GM21529 (cell line): Measurements from ENCODE around the gene CHCHD5.
"Not testable (repeated sequence)": the region's sequence is repeated elsewhere in the genome, so short reads cannot be mapped to it uniquely, and the experiment has no call there.

Experiments used
- ATAC-seq: cut with Tn5 transposase; IDR thresholded peaks from one replicate; pipeline ENCODE4 v1.9.1; 2021; ENCODE audit not compliant: unreplicated experiment

CHCHD5 gene, protein sequence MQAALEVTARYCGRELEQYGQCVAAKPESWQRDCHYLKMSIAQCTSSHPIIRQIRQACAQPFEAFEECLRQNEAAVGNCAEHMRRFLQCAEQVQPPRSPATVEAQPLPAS

DNA sequence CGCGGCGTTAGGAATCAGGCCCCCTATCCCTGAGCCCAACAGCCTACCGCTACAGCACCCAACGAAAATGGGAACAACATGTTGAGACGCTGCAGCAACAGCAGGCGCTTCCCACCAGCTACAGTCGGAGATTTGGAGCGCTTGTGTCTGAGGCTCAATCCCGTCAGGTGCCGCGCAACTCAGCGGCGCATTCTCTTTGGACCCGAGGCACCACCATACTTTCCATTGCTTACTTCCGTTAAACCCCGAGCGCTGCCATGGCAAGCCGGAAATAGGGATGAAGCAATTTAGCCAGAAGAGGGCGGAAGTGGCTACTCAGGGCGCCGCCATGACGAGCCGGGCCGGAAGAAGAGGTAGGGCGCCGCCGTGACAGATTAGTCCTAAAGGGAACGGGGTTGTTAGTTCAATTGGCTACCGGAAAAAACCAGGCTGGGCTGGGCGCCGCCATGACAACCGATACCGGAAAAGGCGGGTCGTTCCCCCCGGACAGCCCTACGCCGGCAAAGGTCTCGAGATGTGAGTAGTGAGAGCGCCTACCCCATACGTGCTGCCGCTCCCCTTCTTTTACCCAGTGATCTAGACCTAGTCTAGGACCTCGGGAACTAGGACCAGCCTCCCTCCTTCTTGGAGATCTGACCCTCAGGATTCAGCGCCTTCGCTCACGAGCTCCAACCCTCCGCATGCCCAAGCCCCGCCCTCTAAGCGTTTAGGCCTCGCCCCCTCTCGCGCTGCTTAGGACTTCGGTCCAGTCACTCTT is at the start of gene CHCHD5:
TSS of gene CHCHD5 (plus strand) at position 476 of the 757 bp plus-strand sequence. CDS start at position 515, 39 bp downstream.
- peak; percentile 91 for ATAC-seq

DNA sequence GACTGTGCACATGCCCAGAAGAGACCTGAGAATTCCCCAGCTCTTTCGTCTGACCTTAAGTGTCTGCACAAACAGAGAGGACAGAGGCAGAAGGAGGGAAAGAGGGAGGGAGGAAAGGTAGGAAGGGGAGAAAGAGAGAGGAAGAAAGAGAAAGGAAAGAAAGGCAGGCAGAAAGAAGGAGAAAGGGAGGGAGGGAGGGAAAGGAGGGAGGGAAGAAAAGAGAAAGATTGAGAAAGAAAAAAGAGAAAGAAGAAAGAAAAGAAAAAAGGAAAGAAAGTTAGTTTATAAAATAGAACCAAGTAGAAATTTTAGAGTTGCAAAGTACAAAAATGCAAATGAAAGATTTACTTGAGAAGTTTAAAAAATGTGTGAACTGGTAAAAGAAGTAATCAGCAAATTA is 49.6 kb upstream of the CHCHD5 start:
- no peak for ATAC-seq

DNA sequence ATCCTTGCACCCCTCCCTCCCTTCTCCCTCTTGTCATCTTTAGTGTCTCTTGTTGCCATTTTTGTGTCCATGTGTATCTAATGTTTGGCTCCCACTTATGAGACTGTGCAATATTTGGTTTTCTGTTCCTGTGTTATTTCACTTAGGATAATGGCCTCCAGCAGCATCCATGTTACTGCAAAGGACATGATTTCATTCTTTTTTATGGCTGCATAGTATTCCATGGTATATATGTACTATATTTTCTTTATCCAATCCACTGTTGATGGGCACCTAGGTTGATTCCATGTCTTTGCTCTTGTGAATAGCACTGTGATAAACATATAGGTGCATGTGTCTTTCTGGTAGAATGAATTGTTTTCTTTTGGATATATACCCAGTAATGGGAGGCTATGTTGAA is 47.7 kb upstream of the CHCHD5 start:
- ATAC-seq, result not testable (repeated sequence)

DNA sequence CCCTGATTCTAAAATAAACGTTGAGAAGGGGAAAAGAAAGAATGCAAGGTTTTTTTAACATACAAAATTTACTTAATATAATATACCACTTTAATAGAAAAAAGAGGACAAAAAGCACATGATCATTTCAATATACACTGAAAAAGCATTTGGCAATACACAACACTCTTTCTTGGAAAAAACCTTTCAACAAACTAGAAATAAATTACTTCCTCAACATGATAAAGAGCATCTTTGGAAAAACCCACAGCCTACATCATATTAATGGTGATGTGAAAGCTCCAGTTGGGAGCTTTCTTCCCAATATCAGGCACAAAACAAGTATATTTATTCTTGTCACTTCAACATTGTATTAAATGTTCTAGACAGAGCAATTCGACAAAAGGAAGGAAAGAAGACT is 45.1 kb upstream of the CHCHD5 start:
- ATAC-seq, result no peak

DNA sequence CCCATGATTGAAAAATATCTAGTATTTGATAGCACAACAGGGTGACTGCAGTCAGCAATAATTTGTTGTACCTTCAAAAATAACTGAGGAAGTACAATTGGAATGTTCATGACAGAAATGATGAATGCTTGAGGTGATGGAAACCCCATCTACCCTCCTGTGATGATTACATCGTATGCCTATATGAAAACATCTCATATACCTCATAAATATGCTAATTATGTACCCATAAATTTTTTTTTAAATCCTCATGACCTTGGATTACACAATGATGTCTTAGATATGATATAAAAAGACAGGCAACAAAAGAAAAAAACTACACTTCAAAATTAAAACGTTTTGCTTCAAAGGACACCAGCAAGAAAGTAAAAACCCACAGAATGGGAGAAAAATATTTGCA is 43.5 kb upstream of the CHCHD5 start:
- no peak for ATAC-seq

DNA sequence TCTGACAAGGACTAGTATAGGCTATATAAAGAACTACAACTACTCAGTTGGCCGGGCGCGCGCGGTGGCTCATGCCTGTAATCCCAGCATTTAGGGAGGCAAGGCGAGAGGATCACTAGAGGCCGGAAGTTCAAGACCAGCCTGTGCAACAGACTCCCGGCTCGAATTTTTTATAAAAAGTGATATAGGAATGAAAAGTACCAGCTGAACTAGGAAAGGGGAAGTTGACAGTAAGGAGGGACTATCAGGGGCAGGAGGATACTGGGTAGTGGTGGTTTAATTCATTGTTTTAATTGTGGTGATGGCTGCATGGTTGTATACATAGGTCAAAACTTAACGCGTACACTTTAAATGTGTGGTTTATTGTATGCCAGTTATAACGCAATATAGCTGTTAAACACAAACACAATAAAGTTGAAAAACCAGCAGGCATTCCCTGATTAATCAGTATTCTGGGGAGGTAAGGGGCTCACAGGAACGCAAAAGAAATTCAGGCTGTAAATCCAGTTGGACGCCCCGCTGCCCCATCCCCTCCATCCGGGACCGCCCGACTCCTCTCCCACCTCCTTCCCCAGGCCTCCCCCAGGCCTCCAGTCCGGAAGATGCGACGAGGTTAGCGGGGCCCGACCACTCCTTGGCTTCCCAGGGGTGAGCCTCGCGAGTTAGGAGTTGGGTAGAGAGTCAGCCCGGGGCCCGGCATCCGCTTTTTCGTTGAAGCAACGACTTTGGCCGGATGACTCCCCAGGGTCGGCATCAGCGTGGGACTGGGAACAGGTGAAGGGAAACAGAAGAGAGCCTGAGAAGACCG is 42.9 kb upstream of the CHCHD5 start:
- ATAC-seq, result peak; percentile 59

DNA sequence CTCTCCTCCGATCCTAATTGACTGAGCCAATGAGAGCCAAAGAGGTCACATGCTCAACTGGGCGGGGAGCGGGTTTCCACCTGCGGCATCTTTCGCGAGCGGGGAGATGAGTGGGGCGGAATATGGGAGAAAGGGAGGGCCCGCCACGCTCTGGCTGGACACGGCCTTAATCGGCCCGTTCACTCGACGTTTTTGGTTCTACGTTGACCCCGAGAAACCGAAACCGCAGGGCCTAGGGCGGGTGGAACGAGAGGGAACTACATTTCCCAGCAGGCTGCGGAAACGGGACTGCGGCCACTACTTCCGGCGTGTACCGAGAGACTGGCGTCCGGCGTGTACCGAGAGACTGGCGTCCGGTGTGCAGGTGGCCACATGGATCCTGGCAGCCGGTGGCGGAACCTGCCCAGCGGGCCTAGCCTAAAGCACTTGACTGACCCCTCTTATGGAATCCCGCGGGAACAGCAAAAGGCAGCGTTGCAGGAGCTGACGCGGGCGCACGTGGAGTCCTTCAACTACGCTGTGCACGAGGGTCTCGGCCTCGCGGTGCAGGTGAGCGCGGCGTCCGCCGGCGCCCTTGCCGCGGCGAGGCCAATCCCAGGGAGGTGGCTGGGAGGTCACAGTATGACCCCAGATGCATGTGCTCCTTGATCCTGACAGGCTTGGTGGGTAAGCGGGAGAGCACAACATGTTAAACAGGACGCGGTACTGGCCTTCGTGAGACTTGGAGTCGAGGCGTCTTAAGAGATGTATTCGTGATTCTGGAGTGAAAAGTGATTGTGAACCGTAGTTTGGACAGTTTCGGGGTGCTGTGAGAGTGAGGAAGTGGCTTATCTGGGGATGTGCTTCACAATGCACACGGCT is 42.1 kb upstream of the CHCHD5 start, which contains the start of gene POLR1B:
TSS of gene POLR1B (plus strand) at position 343 of the 861 bp plus-strand sequence. CDS start at position 373, 30 bp downstream.
- peak; percentile 81 for ATAC-seq

DNA sequence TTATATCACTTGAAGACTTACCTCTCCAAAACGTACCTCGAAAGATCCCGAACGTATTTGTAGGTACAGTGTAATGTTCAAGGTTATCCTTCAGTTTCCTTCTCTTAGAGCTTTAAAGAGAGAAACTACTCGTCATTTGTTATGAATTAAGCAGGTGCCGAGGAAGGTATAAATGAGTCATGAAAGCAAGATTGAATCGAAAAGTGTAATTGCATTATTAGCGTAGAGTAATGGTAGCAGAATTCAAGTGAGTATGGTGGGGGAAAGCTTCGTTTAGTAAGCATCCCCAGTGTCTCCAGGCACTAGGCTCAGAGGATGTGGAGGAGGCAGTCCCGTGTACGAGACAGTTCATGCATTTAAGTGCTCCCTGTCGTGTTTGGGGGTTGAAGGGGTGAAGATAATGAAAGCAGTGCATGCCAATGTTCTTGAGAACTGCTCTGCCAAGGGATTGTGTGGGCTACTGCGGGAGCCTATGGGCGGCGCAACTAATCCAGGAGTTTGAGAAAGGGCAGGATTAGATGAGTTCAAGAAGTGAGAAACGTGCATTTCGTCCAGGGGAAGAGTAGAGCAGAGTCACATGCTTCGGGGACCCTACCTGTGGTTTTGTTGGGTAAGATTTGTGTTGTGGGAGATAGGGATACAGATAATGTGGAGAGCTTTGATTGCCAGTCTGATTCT is 41.3 kb upstream of the CHCHD5 start:
- ATAC-seq, result no peak

DNA sequence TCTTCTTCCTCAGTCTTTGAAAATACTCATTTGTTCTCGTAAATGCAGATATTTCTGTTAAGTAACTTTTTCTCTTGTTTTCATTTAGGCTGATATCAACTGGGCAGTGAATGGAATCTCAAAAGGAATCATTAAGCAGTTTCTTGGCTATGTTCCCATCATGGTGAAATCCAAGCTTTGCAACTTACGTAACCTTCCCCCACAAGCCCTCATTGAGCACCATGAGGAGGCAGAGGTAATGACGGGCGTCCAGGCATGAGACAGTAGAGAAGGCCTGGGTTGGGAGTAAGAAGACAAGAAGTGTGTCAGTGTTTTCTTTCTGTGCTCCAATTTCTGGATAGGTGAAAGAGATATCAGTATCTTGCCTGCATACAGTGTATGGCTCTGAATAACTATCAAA is 37.1 kb upstream of the CHCHD5 start:
- ATAC-seq, result no peak

DNA sequence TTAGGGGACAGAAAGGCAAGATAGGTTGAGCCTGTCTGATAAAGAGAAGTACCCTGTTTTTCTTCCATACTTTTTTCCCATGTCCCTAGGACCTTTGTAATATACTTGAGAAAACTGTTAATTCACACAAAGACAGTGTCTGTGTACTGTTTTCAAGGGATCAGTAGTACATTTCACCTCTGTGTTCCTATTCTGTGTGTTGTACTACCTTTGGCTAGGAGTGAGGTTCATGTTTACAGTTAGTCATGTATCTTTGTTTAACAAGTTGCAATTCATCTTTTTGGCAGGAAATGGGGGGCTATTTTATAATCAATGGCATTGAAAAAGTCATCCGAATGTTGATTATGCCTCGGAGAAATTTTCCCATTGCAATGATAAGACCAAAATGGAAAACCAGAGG is 35.4 kb upstream of the CHCHD5 start:
- no peak for ATAC-seq

DNA sequence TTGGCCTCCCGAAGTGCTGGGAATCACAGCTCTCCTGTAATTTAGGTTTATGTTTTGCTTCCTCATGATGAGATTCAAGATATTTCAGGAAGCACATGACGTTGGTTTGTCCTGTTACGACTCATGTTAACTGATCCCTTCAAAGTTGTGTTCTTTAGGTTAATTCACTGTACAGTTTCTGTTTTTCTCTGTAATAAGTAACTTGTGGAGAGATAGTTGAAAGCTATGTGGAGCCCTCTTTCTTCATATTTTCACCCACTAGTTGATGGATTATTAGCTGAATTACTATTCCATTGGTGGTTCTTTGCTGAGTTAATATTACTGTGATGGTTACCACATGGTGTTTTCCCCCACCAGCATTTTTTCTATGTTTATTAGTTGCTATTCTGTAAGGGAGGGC is 18.3 kb upstream of the CHCHD5 start:
- ATAC-seq, result no peak

DNA sequence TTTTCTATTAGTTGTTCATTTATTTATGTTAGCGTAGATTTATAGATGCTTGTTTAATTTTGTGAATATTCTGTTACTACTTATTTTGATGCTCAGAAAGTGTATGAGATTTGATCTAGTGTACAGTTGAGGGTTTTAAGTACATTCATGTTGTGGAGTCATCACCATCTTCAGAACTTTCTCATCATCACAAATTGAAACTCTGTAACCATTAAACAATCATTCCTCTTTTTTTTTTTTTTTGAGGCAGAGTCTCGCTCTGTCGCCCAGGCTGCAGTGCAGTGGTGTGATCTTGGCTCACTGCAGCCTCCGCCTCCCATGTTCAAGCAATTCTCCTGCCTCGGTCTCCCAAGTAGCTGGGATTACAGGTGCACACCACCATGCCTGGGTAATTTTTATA is 17.9 kb upstream of the CHCHD5 start:
- ATAC-seq, result not testable (repeated sequence)

DNA sequence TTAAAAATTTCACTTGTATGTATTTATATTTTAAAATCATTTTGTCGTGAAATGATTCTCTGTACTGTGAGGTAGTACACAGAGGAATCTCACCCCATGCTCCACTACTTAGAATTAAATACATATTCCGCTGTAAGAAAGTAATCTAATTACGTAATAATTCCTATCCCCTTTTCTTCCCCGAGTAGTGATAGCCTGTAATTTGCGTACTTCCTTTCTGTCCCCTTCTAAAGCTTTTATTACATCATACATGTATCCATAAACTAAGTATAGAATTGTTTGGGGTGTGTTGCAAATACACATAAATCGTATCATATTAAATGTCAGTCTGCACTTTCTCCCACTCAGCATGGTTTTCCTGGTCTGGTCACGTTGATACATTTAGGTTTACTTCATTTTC is 12.4 kb upstream of the CHCHD5 start:
- no peak for ATAC-seq

DNA sequence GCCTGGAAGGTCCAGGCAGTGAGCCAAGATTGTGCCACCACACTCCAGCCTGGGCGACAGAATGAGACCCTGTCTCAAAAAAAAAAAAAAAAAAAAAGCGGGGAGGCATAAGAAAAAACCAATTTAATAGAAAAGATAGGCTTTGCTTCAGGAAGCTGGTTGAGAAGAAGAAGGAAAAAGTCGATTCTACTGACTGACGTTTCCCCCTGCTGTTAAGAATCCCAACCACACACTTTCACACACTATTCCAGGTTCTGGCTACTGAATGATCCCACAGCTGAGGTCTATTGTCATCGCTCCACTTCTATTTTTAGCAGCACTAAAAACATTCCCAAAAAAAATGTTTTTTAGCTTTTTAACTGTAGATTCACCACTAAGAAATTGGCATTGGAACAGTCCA is 6.7 kb upstream of the CHCHD5 start:
- no peak for ATAC-seq

DNA sequence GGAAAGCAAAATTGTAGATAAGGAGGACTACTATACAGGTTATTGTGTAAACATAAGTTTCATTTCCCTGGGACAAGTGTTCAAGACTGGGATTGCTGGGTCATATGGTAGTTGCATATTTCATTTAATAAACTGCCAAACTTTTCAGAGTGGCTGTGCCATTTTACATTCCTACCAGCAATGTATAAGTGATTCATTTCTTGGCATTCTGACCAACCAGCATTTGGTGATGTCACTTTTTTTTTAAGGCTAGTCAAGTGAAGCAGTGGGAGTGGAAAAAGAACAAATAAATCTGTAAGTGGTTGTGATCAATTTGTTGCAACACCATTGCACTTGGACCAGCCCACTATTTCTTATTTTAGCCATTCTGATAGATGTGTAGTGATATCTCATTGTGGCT is 5.2 kb upstream of the CHCHD5 start:
- no peak for ATAC-seq

DNA sequence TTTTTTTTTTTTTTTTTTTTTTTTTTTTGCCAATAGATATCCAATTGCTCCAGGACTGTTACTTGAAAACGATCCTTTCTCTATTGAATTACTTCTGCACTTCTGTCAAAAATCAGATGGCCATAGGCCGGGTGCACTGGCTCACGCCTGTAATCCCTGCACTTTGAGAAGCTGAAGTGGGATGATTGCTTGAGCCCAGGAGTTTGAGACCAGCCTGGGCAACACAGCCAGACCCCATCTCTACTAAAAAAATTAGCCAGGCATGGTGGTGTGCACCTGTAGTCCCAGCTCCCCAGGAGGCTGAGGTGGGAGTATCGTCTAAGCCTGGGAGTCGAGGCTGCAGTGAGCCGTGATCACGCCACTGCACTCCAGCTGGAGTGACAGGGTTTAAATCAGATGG is 4.3 kb upstream of the CHCHD5 start:
- no peak for ATAC-seq

DNA sequence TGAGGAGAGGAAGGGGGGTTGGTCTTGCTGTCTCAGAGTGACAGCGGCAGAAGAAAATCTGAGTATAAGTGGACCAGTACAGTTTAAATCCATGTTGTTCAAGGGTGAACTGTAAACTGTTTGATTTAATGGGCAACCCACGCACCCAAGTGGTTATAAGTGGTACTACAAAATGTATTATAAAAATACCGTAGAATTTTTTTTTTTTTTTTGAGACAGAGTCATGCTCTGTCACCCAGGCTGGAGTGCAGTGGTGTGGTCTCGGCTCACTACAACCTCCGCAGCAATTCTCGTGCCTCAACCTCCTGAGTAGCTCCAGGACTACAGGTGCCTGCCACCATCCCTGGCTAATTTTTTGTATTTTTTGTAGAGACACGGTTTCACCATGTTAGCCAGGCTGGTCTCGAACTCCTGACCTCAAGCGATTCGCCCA is 2.1 kb upstream of the CHCHD5 start:
- no peak for ATAC-seq

DNA sequence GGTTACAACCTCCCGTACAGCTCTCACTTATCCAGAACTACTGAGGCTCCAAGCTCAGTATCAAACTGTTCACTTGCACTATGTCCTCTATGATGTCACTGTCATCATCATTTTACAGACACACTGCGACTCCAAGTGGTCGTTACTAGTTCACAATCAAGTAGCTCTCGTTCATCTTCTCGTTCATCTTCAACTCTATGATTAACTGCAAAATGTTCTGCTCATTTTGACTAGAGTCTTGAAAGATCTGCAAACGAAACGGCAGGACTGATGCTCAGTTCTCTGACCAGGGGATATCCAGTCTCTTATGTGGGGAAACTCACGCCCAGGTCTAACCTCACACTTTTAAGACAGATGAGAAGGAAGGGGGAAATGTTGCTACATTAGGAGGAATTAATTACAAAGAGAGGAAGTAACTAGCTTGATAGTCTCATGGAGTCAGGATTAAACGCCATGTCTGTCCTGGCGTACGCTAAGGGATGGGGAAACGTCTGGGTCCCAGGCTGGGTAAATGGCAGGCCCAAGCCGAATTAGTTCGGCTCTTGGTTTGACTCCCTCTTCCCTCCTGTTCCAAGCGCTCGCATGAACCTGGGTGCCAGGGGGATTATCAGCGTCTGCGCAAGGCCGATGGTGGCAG is 794 bp upstream of the CHCHD5 start:
- no peak for ATAC-seq

DNA sequence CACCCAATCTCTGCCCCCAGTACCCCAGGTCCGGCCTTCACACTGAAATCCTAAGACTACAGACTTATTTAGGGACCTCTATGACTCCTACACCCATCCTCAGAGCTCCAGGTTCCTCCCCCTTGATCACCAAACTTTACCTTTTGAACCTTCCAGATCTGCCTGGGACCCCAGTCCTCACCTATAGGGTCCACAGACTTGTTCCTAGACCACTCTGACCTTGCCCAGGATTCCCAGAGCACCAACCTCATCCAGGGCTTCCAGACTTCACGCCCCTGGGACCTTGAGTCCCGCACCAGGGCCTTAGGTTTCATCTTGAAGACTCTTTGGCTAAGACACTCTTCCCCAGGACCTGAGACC is 462 bp downstream of the CHCHD5 start:
- ATAC-seq, result no peak

DNA sequence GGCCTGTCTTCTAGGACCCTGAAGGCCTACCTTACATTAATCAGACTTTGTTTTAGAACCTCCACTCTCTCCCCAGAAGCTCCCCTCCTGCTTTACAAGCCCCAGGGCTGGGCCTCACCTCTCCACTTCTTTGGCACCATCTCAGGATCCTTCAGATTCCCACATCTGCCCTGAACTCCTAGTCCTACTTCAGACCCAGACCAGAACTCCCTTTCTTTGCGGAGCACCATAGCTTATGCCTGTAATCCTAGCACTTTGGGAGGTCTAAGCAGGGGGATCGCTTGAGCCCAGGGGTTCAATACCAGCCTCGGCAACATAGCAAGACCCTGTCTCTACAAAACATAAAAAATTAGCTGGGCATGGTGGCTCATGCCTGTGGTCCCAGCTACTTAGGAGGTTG is 991 bp downstream of the CHCHD5 start:
- ATAC-seq, result no peak
